CD1c-positive myeloid dendritic cell (primary cell): Measurements from ENCODE around the gene TLK1.
A peak's percentile ranks its signal among the peaks of the same experiment; 100 is the strongest.

Experiments
- DNase-seq: peaks from one replicate; pipeline ENCODE4 v3.0.0-alpha.2; 2016; ENCODE audit errors: extremely low spot score

The TLK1 gene

DNA sequence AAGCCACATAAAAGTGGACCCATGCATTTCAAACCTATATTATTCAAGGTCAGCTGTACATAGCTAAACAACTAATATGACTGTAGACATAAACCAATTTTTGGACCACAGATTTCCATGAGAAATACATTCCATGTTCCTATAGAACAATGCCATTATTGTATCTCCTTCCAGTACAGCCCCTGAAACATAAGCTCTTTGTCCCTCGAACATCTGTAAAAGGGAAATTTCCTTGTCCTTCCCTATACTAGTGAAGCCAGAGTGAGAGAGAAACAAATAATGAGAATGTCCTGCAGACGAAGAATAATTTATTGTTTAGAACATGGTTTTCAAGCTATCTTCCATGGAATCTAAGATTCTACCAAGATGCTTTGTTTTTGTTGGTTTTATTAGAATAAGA lies 156.3 kb downstream of the TLK1 start:
- DNase-seq = no peak

DNA sequence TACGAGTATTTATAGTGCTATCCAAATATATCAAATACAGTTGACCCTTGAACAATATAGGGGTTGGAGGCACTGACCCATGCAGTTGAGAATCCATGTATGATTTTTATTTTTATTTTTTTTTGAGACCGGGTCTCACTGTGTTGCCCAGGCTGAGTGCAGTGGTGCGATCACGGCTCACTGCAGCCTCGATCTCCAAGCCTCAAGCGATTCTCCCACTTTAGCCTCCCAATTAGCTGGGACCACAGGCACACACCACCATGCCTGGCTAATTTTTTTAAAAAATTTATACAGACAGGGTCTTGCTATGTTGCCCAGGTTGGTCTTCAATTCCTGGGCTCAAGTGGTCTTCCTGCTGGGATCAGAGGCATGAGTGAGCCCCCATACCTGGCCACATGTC lies 161.0 kb downstream of the TLK1 start:
- no peak for DNase-seq

- no peak for DNase-seq
Measured at GRCh38 chr2:170997893-170998597, 162.6 kb downstream of the TLK1 start.

GRCh38 chr2:170996316-170996715 lies 164.4 kb downstream of the TLK1 start:
- no peak for DNase-seq

- no peak for DNase-seq
Measured at GRCh38 chr2:170991398-170992182, 169.1 kb downstream of the TLK1 start.

DNA sequence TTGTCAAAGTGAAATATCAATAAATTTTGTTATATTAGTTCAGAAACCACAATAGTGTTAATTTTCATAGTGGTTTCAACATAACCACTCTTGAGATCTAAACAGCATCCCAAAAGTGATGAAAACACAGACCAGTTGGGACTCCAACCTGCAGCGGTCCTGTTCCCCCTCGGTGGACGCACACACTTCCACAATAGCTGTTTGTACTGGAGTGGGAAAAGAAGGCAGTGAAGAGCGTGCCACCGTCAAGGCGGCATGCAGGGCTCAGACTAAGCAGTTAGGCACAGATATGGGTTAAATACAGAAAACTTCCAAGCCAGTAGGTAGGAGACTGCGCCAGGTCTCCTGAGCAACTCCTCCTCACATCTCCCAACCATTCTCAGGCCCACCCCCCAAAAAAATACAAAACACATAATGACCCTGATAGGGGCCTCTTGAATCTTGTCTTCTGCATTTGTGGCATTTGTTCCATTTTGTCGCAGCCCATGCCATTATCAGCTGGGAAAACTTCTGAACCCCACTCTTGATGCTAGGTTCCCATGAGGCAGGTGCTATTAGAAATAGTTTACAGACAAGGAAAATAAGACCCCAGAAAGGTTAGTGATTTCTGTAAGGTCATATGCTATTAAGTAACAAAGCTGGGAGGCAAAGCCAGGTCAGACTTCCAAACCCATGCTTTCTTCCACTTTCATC lies 174.0 kb downstream of the TLK1 start:
- DNase-seq = no peak

DNA sequence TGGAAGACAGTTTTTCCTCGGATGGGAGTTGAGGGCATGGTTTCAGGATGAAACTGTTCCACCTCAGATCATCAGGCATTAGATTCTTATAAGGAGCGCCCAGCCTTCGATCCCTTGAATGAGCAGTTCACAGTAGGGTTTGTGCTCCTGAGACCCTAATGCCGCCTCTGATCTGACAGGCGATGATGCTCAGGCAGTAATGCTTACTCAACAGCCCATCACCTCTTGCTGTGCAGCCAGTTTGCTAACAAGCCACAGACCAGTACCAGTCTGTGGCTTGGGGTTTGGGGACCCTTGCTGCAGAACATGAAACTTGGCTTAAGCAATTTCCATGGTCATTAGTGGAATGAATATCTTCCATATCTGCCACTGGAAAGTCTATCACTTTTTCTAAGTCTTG lies 175.3 kb downstream of the TLK1 start:
- no peak for DNase-seq

DNA sequence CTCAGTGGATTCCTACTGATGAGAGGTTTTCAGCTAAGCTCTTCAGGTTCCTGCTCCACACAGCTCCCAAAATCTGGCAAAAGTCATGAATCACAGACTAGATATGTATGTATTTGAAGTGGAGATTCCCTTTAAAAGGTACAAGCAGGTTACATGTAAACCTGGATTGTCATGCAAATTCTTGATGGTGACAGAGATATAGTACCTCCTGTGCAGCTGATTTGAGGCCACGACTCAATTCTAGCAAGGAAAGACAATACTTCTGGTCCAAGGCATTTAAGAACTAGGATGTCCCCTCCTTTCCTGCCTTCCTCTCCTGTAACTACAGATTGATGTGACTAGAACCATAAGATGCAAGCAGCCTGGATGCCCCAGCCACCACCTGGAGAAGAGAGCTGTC lies 176.6 kb downstream of the TLK1 start:
- no peak for DNase-seq

DNA sequence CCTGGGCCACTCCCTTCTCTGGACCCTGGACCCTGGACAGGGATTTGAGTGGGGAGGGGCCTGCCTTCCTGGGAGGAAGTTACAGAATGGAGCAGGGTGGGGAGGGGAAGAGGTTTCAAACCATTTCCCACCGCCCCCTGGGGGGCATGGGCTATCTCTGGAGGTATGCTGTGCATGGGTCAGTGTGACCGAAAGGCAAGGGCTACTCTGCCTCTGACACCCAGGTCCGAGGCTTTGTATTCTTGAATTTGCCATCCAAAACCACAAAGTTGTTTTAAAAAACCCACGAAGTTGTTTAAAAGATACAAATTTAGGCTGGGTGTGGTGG lies 184.8 kb downstream of the TLK1 start:
- DNase-seq = no peak

- no peak for DNase-seq
Measured at GRCh38 chr2:170975127-170975942, 185.4 kb downstream of the TLK1 start.

DNA sequence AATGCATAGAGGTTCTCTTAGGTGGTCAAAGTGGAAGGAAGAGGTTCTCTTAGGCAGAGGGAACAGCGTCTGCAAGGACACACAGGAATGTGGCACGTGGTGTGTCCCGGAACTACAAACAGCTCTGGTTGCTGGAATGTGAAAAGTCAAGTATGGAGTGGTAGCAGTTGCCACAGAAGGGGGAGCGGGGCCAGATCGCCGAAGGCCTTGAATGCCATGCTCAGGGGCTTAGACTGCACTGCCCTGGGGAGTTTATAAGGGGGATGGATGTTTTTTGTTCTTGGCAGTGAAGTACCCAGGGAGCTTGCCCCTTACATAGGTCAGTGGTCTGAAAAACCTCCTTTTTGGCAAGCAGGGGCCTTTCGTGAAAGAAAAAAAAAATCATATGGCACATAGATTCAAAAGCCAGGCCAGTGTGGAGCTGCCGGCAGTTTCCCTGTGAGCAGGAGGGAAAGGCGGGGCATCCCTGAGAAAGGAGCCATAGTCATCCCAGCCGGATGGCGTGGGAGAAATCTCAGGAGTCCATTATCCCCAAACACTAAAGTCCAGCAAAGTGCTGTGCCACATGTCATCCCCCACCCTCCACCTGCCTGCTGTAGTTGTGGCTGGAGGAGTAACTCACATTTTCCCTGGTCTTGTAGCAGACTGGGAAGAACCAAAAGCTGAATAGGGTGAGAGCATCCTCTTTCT lies 186.2 kb downstream of the TLK1 start:
- DNase-seq = no peak

- DNase-seq = peak; percentile 94
Measured at GRCh38 chr2:170973492-170974303, 187.0 kb downstream of the TLK1 start.

DNA sequence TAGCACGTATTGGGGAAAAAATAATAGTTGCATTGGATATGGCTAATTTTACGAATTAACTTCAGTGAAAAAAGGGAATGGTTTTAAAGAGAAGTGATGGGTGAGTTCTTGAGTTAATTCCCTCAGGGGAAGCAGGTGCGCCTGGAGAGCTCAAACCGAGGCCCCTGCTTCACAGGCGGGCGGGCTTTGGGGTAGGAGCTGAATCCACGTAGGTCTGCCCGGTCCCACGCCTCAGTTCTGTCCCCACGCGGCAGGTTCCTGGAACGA lies 187.5 kb downstream of the TLK1 start:
- DNase-seq = no peak

DNA sequence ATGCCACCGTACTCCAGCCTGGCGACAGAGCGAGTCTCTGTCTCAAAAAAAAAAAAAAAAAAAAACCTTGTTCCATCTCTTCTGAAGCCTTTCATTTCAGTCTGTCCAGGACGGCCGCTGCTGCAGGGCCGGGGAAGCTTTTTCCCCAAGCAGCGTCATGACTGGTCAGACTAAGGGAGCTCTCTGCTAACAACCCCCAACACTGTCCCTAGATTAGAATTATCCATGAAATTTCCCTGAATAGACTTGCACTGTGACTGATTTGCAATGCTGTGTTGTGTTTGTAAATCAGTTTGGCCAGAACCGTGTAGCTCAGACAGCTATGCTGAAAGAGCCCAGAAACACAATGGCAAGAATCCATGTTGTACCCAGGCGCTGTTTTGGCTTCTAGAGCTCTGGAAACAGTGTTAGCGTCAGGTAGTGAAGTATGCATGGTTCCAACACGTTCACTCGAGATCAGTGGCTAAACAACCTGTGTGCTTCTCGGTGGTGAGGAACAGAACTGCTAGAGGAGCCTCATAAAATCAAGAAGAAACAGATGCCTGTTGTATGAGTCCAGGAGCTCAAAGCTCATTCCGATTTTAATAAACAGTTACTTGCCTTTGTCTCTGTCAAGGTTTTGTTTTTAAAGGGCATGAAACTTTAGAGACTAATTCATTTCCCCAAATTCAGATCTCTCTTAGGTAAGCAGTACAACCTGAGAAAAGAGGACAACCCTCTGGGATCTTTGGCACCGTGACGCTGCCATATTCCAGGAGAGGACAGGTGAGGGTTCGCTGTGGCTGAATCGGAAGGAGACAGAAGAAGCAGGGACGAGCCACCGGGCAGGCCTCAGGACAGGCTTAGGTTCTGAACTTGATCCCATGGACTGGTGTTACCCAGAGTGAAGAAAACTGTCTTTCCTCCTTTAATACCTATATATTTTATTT lies 188.1 kb downstream of the TLK1 start:
- no peak for DNase-seq

- no peak for DNase-seq
Measured at GRCh38 chr2:170971071-170971470, 189.6 kb downstream of the TLK1 start.

DNA sequence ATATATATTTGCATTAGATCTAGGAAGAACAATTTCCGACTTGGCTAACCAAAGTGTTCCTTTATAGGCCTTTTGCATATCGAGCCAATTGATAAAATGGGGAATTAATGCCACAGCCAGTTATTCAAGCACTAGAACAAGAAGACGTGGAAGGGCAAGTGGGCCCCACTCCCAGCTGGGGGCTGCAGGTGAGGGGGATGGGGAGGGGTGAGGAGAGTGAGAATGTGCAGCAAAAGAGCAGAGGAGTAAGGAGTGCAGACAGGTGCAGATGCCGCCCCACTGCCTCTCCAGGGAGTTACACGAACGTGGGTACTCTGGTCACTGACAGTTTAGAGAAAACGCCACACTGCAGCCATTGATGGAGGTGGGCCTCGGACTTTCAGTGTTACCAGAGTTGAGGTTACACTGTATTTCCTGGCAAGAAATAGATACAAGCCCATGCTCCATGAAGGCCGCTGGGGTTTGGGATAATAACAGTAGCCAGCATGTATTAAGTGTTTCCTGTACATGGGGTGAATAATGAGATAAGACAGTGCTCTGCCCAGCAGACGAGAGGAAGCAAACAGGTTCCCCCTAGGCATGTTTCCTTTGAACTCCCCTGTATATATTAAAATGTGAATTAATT lies 190.7 kb downstream of the TLK1 start:
- DNase-seq = no peak

GRCh38 chr2:170969030-170969429 lies 191.7 kb downstream of the TLK1 start:
- DNase-seq = no peak

GRCh38 chr2:170968205-170969003 lies 192.3 kb downstream of the TLK1 start:
- DNase-seq = no peak

DNA sequence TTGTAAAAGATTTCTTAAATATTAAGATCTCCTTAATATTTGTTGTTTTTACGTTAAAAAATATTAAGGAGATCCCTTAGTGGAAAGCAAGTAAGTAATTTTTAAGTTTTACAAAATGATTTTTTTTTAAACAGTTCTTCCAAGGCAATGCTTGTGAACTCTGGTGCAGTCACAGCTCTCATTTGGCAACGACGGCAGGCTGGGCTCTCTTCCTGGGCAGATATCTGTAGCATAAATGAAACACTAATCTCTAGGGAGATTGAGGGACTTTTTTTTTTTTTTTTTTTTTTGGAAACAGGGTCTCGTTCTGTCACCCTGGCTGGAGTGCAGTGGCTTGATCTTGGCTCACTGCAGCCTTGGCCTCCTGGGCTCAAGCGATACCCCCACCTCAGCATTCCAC lies 193.1 kb downstream of the TLK1 start:
- no peak for DNase-seq
